Measurements from ENCODE around the gene RPL3.

The RPL3 gene

DNA sequence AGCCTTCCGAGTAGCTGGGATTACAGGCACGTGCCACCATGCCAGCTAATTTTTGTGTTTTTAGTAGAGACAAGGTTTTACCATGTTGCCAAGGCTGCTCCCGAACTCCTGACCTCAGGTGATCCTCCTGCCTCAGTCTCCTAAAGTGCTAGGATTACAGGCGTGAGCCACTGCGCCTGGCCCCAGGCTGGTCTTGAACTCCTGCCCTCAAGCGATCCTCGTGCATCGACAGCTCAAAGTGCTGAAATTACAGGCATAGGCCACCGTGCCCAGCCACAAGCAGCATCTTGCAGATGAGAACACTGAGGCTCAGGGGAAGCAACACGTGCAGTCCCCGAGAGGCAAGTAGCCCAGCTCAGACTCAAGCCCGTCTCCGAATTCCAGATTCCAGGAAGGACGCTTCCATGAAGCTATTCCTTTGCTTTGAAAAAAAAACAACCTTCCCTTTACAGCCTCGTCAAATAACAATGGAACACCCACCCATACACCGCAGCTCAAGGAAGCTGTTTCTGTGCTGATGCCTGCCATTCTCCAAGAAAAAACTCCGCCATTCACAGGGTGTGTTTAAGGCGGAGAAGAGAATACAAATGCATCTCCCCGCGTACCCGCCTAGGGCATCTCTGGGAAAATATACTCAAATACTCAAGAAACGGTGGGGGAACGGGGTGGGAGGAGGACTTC is 40.1 kb downstream of the RPL3 start:
- no peak for DNase-seq

DNA sequence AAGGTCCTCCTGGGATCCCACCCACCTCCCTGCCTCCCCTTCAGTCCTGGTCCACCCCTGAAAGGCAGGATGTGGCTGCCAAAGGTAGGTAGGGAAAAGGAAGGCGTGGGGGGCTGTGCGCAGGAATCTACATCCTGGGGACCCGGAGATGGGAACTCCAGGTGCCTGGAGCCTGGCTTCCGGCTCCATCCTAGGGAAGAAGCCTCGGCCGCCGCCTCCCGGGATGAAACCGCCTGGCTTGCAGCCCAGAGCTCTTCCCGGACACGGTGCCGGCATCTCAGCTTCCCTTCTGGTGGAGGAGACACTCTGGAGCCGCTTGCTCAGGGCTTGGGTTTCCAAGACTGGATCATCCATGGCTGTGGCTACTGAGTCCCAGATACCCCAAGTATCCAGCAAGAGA is 41.4 kb downstream of the RPL3 start:
- peak; percentile 55 for DNase-seq

DNA sequence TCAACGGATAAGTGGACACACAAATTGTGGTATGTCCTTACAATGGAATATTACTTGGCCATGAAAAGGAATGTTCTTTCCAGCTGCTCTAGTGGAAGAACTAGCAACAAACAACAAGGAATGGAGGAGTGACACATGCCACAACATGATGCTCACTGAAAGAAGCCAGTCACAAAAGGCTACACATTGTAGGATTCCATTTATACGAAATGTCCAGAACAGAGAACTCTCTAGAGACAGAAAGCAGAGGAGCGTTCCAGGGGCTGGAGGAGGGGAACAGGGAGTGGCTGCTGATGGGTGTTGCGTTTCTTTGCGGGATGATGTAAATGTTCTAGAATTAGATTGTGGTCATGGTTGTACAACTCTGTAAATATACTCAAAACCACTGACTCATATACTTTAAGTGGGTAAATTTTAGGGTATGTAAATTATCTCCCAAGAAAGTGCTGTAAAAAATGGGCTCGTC is 42.2 kb downstream of the RPL3 start:
- peak; percentile 27 for DNase-seq

DNA sequence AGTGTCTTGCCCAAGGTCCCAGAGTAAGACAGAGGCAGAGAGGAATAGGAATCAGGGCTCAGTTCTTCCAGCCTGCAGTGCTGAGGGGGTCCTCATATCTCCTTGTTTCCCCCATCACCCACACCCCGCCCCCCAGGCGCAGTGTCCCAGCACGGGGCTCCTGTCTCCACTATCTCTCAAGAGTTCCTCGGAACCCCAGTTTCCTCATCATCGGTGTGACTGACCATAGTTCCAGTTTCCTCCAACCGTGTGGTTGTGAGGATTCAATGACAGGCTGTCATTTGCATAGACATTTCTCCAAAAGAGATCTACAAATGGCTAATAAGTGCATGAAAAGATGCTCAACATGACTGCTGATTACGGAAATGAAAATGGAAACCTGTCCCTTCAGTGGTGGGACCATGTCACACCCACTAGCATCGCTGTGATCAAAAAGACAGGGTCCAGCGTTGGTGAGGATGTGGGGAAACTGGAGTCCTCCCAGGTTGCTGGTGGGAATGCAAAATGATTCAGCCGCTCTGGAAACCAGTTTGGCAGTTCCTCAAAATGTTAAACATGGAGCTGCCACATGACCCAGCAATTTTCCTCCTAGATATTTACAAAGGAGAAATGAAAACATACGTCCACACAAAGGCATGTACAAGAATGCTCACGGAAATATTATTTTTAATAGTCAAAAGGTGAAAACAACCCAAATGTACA is 42.8 kb downstream of the RPL3 start:
- no peak for DNase-seq

DNA sequence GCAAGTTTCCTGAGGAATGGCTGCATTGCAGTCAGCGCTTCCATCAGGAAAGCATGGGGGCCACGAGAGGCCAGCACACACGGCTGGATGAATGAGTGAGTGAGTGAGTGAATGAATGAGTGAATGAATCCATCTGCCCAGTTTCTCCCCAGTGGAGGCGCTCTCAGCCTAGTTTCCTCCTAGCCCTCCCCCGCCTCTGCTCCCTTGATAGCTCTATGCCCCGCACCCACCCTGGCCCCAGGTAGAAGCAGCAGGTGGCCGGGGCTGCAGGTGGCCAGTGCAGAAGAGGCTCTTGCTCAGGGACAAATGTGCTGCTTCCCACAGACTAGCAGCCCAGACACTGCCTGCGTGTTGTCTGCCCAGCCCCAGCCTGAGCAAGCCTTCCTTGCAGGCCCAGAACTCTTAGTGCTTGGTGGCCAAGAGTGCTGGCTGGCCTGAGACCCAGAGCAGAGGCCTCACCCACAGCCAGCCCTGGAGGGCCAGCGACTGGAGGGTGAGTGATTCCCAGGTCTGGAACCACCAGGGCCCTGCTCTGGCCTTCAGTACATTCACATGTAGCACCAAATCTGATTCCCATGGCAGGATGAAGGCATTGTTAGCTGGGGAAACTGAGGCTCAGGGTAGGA is 43.5 kb downstream of the RPL3 start:
- peak; percentile 27 for DNase-seq

DNA sequence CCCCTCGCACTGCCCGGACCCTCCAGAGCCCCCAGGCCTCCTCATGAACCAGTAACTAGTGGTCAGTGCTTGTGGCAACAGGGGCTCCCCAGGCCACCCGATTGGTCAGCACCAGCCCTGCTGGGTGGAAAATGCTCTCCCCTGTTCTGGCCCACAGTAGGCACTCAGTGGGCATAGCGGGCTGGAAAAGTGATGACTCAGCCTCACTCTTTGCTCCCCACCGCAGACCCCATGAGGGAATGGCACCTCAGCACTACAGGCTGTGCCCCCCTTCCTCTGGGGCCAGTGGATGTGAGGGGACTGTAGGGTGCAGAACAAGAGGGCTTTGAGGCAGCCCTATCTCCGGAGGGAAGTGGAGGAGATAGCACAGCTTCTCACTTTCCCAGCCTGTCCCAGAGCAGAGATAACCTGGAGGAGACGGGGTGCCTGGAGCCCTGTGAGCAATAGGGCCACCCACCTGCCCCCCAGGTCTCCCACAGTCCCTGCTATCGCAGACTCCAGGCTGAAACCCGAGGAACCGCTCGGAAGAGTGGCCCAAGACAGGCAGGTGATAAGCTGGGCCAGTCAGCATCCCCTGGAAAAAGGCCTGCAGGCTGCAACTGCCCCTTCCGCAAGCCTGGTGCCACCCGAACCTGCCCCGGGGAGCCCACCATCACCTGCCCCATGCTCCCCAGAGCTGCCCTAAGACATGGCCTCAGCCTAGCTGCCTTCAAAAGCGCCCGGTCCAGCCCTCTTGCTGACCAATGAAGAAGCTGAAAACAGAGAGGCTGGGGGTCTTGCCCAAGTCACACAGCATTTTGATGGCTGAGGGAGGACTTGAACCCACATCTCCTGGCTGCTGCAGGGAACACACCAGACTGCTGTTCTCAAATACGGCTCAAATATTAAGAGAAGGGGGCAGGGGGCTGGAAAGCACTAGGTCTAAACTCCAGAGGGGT is 45.2 kb downstream of the RPL3 start:
- DNase-seq, result no peak

DNA sequence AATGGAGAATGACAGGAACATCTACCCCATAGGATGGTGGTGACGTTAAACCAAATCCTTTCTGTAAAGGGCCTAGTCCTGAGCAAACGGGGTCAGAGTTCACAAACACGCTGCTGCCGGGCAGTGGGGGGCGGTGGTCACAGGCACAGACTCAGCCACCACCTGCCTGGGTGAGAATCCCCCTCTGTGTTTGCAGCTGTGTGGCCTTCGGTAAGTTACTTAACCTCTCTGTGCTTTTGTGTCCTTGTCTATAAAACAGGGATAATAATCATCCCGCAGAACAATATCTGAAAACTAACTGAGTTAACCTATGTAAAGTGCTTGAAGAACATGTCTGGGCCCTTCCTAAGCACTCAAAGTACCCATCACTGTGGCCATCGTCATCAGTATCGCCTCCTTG is 48.6 kb downstream of the RPL3 start:
- no peak for DNase-seq

DNA sequence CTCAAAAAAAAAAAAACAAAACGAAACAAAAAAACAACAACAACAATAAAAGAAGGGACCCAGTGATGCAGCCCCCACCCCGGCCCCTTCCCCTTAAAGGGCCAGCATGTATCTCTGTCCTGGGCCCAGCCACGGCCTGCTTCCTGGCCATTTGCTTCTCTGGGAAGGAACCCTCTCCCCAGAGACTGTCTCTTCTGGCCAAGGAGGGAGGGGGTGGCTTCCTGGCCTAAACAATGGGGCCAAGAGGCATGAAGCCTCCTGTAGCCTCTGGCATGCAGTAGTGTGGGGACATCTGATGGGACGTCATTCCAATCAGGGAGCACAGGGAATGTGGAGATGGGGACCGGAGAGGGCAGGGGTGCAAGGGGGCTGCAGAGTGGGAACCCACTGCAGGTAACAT is 49.1 kb downstream of the RPL3 start:
- DNase-seq, result no peak

DNA sequence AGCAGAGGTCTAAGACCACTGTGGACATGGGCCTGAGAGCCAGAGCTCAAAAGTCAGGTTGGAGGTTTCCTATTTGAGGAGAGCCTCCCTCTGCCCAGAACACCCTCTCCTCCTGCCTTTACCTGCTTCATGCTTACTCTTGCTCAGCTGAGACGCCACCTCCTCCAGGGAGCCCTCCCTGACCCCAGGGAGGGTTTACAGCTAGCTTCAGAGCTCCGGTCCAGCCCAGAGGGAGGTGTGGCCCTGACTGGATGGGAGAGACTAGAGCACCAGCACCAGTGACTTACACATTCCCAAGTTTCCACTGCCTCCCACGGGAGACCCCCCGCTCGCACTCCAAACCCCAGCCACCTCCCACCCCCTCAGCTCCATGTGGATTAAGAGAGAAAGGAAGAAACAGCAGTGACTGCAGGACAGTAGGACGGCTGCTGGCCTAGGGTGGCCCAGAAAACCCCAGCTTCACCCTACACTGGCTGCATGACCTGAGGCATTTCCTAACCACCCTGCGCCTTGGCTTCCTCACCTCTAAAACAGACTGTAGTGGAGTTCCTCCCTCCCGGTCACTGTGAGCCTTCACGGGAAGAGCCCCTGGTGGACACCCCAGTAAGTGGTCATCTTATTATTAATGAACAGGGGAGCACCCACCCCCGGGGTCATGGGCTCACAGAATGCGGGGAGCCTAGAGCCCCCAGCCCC is 50.2 kb downstream of the RPL3 start:
- DNase-seq, result no peak

DNA sequence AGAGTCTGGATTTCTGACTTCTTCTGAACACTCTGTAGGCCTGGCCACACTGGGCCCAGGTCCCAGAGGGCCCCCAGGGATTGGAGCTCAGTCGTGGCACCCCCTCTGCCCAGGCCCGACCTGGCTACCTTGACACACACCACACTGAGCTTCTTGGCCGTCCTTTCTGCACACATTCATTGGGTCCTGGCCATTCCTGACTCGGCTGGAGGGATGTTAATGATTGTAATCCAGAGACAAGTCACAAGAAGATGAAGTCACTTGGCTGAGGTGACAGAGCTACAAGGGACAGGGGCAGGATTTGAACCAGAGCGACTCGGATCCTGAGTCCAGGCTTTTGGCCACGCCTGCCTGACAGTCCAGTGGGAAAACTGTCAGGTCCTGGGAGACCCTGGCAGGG is 50.8 kb downstream of the RPL3 start:
- DNase-seq, result no peak

DNA sequence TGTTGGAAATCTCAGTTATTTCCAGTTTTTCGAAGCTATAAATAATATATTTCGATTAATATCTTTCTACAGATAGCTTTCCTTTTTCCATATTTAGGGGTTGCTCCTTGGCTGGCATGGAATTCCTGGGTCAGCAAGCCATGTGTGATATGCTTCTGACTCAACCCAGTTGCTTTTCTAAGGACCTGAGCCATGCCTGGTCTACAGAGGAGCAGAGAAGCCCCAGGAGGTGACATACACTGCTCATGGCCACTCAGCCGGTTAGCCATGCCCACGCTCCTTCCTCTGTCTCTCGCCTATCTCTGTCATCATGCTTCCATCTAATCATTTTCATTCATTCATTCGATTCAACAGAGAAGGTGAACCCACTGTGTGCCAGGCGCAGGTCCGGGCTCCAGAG is 51.4 kb downstream of the RPL3 start:
- DNase-seq, result no peak

DNA sequence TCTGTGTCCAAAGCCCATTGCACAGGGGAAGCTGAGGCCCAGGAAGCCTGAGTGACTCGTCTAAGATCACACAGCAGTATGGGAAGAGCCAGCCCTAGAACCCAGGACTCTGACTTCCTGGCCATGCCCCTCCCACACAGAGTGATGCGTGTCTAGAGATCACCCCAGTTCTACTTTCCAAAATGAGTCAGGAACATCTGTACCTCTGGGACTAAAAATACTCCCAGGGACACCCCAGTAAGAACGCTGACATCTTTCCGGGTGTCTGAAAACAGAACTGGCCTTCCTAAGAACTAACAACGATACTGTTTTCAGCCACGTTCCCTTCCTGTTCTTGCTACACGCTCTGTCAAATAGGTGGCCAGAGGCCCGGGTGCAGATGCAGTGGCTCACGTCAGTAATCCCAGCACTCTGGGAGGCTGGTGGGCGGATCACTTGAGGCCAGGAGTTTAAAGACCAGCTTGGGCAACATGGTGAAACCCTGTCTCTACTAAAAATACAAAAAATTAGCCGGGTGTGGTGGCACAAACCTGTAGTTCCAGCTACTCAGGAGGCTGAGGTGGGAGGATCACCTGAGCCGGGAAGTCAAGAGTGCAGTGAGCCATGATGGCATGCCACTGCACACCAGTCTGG is 52.9 kb downstream of the RPL3 start:
- no peak for DNase-seq

DNA sequence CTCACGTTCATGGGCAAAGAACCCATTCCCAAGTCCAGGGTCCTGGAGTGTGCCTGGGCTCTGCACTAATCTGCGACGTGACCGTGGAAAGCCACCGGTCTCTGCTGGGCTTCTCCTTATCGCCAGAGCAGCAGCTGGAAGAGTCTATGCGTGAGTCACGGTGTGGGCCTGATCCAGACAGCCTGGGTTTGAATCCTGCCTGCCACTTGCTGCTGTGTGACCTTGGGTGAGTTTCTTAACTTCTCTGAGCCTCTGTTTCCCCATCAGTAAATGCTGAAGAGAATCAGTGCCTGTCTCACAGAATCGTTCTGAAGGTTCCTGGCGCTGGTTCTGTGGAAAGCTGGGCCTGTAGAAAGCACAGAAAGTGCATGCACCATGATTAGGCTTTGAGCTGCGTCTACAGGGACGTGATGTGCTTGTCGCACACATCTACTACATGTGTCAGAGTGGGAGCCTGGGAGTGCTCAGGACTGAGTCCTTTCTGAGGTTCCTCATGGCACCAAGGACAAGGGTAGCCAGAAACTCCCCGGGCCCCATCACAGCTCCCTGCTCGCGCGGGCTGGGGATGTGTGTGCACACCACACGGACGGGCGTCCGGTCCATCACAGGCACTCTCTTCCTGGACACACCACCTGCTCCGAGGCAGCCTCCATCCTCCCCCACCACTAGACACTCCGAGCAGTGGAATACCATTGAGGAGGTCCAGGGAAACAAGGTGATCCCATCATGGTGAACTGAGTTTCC is 54.1 kb downstream of the RPL3 start:
- DNase-seq, result no peak

DNA sequence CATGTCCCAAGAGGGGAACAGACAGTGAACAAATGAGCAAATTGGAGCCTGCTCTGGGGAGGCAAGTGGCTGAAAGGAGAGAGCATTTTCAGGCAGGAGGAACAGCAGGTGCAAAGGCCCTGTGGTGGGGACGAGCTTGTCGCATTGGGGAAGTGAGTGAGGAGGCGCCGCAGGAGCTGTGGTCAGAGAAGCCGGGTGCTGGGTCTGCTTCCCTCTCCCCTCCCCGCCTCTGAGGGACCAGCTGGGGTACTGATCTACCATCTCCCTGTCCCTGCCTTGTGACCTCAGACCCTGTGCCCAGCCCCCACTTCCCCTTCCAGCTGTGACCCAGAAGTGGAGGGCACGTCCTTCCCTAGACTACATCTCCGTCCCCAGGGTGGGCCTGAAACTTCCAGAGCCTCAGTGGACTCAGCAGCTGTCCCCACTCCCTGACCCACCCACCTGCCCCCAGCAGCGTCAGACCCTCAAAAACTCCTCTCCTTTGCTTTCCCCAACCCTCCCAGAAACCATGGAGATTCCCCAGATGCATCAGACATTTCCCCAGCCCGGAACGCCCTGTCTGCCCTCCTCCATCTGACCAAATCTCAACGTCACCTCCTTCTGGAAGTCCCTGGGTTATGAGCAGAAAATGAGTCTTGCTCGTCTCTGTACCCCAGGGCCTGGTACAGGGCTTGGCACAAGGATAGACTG is 54.9 kb downstream of the RPL3 start:
- no peak for DNase-seq

DNA sequence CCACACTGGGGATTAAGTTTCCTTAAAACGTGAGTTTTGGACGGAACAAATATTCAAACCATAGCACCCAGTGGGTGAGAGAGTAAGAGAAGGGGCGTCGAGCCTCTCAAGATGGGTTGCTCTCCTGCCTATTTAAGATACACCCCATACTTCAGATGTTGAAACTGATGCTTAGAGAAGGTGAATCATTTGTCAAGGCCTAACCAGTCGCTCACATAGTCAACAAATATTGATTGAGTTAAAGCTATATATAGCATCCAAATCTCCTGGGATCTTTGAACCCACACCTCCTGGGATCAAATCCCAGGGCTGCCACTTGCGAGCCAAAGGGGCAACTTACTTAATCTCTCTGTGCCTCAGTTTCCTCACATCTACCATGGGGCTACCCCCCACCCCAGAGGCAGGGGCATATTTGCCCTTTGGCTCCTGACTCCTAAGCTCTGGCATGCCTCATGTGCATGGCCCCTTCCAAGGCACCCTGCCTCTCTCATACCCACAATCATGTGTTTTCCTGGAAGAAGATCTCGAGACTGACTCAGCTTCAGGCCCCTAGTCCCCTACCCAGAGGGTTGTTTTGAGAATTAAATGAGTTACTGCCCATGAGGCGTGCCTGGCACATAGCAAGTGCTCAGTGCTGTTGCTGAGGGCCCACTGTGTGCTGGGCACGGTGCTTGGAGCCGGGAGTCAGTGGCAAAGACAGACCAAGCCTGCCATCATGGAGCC is 55.6 kb downstream of the RPL3 start:
- no peak for DNase-seq

All from NCI-H2029 (cell line).